AG09319 (cell line): ENCODE results near the gene ST3GAL5.
A peak's percentile ranks its signal among the peaks of the same experiment; 100 is the strongest.

Experiments used
- DNase-seq: peaks from one replicate; pipeline ENCODE4 v3.0.0-alpha.2; 2010; ENCODE audit warnings: low read depth; ENCODE audit errors: extremely low read depth
- CTCF ChIP-seq: IDR thresholded peaks from 2 replicates; pipeline ENCODE4 v1.5.1; 2011; ENCODE audit warnings: low read depth, mild to moderate bottlenecking, inconsistent platforms, low read length, moderate library complexity

ST3GAL5 gene

GRCh38 chr2:85851253-85852151, 37.3 kb downstream of the ST3GAL5 start:
- TF ChIP-seq CTCF, result no peak
- DNase-seq, result no peak

GRCh38 chr2:85850451-85850850, 38.3 kb downstream of the ST3GAL5 start:
- no peak for TF ChIP-seq CTCF

GRCh38 chr2:85847051-85847588, 41.7 kb downstream of the ST3GAL5 start:
- no peak for DNase-seq
- TF ChIP-seq CTCF, result no peak

More at GRCh38 chr2:85850451-85850850, 38.3 kb downstream of the ST3GAL5 start:
- no peak for DNase-seq

GRCh38 chr2:85846411-85846810, 42.4 kb downstream of the ST3GAL5 start:
- TF ChIP-seq CTCF, result no peak
- no peak for DNase-seq

GRCh38 chr2:85844486-85844885, 44.3 kb downstream of the ST3GAL5 start:
- TF ChIP-seq CTCF, result no peak
- DNase-seq, result no peak

DNA sequence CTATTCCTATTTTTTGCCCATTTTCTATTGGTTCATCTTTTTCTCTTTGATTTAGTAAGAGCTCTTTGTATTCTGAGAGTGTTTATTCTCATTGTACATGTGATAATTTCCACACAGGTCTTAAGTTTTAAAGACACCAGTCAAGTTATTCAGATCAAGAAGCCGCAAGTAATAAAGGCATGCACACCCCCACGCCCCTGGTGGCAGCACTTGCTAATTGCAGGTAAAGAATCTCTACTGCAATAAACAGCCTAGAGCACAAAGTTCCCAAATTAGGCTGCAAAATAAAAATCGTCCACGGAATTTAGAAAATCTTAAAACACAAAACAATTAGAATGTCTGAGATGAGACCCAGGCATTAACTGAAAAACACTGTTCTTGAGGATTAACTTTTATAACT, 45.2 kb downstream of the ST3GAL5 start:
- peak; percentile 16 for TF ChIP-seq CTCF
- no peak for DNase-seq

DNA sequence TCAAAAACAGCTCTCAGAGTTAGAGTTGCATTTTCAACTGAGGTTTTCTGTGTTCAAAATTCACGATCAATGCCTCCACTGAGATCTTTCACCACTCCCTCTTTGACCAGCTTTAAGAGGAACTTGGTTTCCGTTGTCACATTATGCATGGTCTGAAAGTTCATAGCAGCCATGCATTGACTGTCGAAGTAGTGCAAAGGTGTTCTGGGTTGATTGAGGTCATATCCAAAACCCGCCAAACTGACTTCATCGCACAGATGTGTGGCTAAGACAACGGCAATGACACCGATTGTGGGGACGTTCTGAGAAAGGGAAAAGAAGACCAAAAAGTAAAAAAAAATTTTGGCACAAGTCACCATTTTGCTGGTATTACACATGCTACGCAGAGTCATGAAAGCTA, 48.7 kb downstream of the ST3GAL5 start:
- no peak for TF ChIP-seq CTCF
- DNase-seq, result no peak
